HPDE6-E6E7 (cell line): ENCODE measurements around the gene MAPKAPK2.
"Not testable (repeated sequence)": the region's sequence is repeated elsewhere in the genome, so short reads cannot be mapped to it uniquely, and the experiment has no call there.

ENCODE experiments used
- DNase-seq: peaks from one replicate; pipeline ENCODE4 v3.0.0; 2011; ENCODE audit warnings: missing footprints; ENCODE audit errors: extremely low spot score

Gene MAPKAPK2

GRCh38 chr1:206684478-206685333, at the start of gene MAPKAPK2:
MAPKAPK2 (plus strand) TSS chr1:206684905; CDS start chr1:206685230, 325 bp downstream.
- peak; percentile 86 for DNase-seq

- peak; percentile 93 for DNase-seq
Observed at GRCh38 chr1:206635080-206635977, 49.4 kb upstream of the MAPKAPK2 start, which contains the start of gene DYRK3. DYRK3 (plus strand) TSS chr1:206635536; CDS start chr1:206635704, 168 bp downstream.

- DNase-seq = no peak
Observed at GRCh38 chr1:206635978-206636345, 48.7 kb upstream of the MAPKAPK2 start.

- DNase-seq = no peak
Observed at GRCh38 chr1:206636671-206637070, 48.0 kb upstream of the MAPKAPK2 start.

- no peak for DNase-seq
Observed at GRCh38 chr1:206637605-206638004, 47.1 kb upstream of the MAPKAPK2 start.

GRCh38 chr1:206642074-206642473, 42.6 kb upstream of the MAPKAPK2 start:
- not testable (repeated sequence) for DNase-seq

GRCh38 chr1:206643118-206643698, 41.5 kb upstream of the MAPKAPK2 start:
- DNase-seq = no peak

- no peak for DNase-seq
Observed at GRCh38 chr1:206646504-206646903, 38.2 kb upstream of the MAPKAPK2 start.

- DNase-seq = no peak
Observed at GRCh38 chr1:206647224-206647623, 37.5 kb upstream of the MAPKAPK2 start.

- no peak for DNase-seq
Observed at GRCh38 chr1:206649261-206649921, 35.3 kb upstream of the MAPKAPK2 start.

GRCh38 chr1:206651014-206651413, 33.7 kb upstream of the MAPKAPK2 start:
- no peak for DNase-seq

GRCh38 chr1:206651958-206652890, 32.5 kb upstream of the MAPKAPK2 start:
- DNase-seq = no peak

GRCh38 chr1:206653715-206654459, 30.8 kb upstream of the MAPKAPK2 start:
- DNase-seq = no peak

- no peak for DNase-seq
Observed at GRCh38 chr1:206654828-206655227, 29.9 kb upstream of the MAPKAPK2 start.

GRCh38 chr1:206655471-206655882, 29.2 kb upstream of the MAPKAPK2 start:
- DNase-seq = no peak

- DNase-seq = no peak
Observed at GRCh38 chr1:206656936-206657335, 27.8 kb upstream of the MAPKAPK2 start.

- no peak for DNase-seq
Observed at GRCh38 chr1:206657751-206658150, 27.0 kb upstream of the MAPKAPK2 start.

GRCh38 chr1:206658264-206658980, 26.3 kb upstream of the MAPKAPK2 start:
- no peak for DNase-seq

- no peak for DNase-seq
Observed at GRCh38 chr1:206658981-206659273, 25.8 kb upstream of the MAPKAPK2 start.
